HFFc6 (cell line): ENCODE results near the gene TRIM63. TPM values are rescaled to one million over a fixed set of nuclear protein-coding genes. Genes with fewer than 3 reads are reported as not detected.

ENCODE experiments used
- DNase-seq: peaks from one replicate; pipeline ENCODE4 v3.0.0-alpha.2; 2018
- H3K27ac Mint-ChIP-seq: 2 replicates; pipeline ENCODE4 v1.8.0; 2020; ENCODE audit warnings: mild to moderate bottlenecking, mixed read lengths
- H3K27me3 Mint-ChIP-seq: 2 replicates; pipeline ENCODE4 v1.8.0; 2021; ENCODE audit warnings: mild to moderate bottlenecking, moderate library complexity, mixed read lengths; ENCODE audit not compliant: insufficient read depth
- H3K36me3 Mint-ChIP-seq: 2 replicates; pipeline ENCODE4 v1.8.0; 2021; ENCODE audit warnings: low read depth, mixed read lengths
- H3K4me1 Mint-ChIP-seq: 2 replicates; pipeline ENCODE4 v1.8.0; 2020; ENCODE audit warnings: low read depth, mixed read lengths
- H3K4me3 Mint-ChIP-seq: 2 replicates; pipeline ENCODE4 v1.8.0; 2020; ENCODE audit warnings: mild to moderate bottlenecking, moderate library complexity, mixed read lengths
- H3K9me3 Mint-ChIP-seq: 2 replicates; pipeline ENCODE4 v1.8.0; 2020; ENCODE audit warnings: mild to moderate bottlenecking, mixed read lengths
- total RNA-seq, 6 experiments: library from RNA; stranded (reverse); fragmentation: NEBNext Ultra II Directional; extraction: Animal tissue kit (Norgen Biotek cat#: 25700); gene quantifications; 2 replicates in 1 of 6; 3 replicates in 5 of 6; pipeline ENCODE4 v1.2.3, GENCODE V29; 2021
- TF ChIP-seq, protein P1 (sequence below): fragments of 200-600 bp; sonication (generic); IDR thresholded peaks from 2 replicates; pipeline ENCODE4 v1.5.0; 2021; ENCODE audit warnings: antibody characterized with exemption, mild to moderate bottlenecking

TRIM63 gene
- total RNA-seq, 6 experiments from 2014 or later = not detected

- Mint-ChIP-seq H3K36me3 (no peaks in the 10 kb centered on the region; the same call in 1 of the 2 replicates), H3K4me1 (peaks cover 43% of the 10 kb centered on the region), H3K27me3 (peaks cover 2% of the 10 kb centered on the region; the same call in 1 of the 2 replicates), H3K4me3 (no peak overlapping the region), H3K27ac (no peak overlapping the region), H3K9me3 (no peaks in the 10 kb centered on the region)
- no peak for DNase-seq
- TF ChIP-seq, protein P1, sequence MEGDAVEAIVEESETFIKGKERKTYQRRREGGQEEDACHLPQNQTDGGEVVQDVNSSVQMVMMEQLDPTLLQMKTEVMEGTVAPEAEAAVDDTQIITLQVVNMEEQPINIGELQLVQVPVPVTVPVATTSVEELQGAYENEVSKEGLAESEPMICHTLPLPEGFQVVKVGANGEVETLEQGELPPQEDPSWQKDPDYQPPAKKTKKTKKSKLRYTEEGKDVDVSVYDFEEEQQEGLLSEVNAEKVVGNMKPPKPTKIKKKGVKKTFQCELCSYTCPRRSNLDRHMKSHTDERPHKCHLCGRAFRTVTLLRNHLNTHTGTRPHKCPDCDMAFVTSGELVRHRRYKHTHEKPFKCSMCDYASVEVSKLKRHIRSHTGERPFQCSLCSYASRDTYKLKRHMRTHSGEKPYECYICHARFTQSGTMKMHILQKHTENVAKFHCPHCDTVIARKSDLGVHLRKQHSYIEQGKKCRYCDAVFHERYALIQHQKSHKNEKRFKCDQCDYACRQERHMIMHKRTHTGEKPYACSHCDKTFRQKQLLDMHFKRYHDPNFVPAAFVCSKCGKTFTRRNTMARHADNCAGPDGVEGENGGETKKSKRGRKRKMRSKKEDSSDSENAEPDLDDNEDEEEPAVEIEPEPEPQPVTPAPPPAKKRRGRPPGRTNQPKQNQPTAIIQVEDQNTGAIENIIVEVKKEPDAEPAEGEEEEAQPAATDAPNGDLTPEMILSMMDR = no peak
Observed at GRCh38 chr1:26014179-26014578, 53.3 kb downstream of the TRIM63 start.

- no peak for DNase-seq
- Mint-ChIP-seq H3K36me3 (no peaks in the 10 kb centered on the region), H3K4me3 (no peak overlapping the region), H3K27me3 (peaks cover 2% of the 10 kb centered on the region; the same call in 1 of the 2 replicates), H3K9me3 (no peaks in the 10 kb centered on the region), H3K4me1 (peaks cover 32% of the 10 kb centered on the region), H3K27ac (no peak overlapping the region)
- TF ChIP-seq, protein P1 = no peak
Observed at GRCh38 chr1:26012864-26013263, 54.6 kb downstream of the TRIM63 start.

DNA sequence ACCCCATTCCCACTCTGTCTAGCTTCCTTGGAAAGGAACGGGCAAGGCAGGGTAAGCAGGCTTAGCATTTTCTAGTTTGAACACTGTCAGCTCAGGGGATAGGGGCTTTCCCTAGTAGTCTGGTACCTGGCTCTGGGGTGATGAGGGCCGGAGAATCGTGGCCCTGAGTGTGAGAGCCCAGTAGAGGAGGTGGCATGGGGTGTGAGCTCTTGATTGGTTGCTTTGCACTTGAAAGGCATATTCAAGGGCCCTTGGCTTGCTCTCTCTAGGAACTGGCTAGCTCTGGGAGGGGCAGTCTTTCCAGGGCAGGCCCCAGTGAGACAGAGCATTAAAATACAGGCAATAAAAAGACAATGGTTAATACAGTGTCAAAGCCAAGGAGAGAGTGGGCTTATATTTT, 56.6 kb downstream of the TRIM63 start:
- Mint-ChIP-seq H3K27me3 (peaks cover 2% of the 10 kb centered on the region; the same call in 1 of the 2 replicates), H3K4me1 (peaks cover 16% of the 10 kb centered on the region; the same call in 1 of the 2 replicates), H3K9me3 (no peaks in the 10 kb centered on the region), H3K4me3 (no peak overlapping the region), H3K36me3 (no peaks in the 10 kb centered on the region), H3K27ac (no peak overlapping the region)
- no peak for DNase-seq
- TF ChIP-seq, protein P1 = no peak

DNA sequence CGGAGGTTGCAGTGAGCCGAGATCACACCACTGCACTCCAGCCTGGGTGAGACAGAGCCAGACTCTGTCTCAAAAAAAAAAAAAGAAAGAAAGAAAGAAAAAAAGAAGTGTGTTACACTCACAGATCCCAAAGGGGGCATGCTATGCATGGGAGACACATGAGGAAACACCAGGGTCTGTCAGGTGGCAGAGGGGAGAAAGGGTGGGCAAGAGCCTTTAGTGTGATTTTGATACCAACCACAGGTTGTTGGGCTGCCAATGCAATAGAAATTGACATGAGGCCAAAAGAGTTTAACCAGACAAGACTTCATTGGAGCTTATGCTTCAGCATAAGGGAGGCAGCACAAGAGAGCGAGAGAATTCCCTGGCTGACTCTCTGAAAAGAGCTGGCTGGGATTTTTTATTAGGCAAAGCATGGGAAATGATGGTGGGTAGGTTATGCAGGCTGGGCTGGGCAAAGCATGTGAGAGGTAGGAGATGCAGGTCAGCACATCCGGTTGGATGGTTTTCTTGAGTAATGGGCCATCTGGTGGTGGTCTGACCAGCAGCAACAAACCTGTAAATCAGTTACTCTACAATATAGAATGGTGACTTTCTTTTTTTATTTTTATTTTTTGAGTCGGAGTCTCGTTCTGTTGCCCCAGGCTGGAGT, 57.5 kb downstream of the TRIM63 start:
- H3K27me3 Mint-ChIP-seq = peaks cover 2% of the 10 kb centered on the region; the same call in 1 of the 2 replicates
- no peak overlapping the region for H3K27ac Mint-ChIP-seq
- TF ChIP-seq, protein P1 = peak; percentile 35
- H3K4me3 Mint-ChIP-seq = no peak overlapping the region
- H3K9me3 Mint-ChIP-seq = no peaks in the 10 kb centered on the region
- peaks cover 8% of the 10 kb centered on the region; the same call in 1 of the 2 replicates for H3K4me1 Mint-ChIP-seq
- no peaks in the 10 kb centered on the region for H3K36me3 Mint-ChIP-seq
- no peak for DNase-seq

DNA sequence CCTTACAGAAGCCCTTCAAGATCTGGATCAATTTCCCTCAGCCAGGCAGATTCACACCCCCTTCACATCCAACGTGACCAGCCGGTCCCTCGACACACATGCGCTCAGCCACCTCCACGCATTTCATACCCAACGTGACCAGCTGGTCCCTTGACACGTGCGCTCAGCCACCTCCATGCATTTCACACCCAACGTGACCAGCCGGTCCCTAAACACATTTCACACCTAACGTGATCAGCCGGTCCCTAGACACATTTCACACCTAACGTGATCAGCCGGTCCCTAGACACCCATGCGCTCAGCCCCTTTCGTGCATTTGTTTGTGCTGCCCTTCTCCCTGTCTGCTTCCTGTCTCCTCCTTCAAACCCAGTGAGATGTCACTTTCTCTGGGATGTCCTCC, 60.7 kb downstream of the TRIM63 start:
- TF ChIP-seq, protein P1 = no peak
- Mint-ChIP-seq H3K36me3 (no peaks in the 10 kb centered on the region), H3K4me1 (peaks cover 7% of the 10 kb centered on the region; the same call in 1 of the 2 replicates), H3K4me3 (no peak overlapping the region), H3K27ac (no peak overlapping the region), H3K27me3 (peaks cover 2% of the 10 kb centered on the region), H3K9me3 (no peaks in the 10 kb centered on the region)
- DNase-seq = no peak
